CD14-positive monocyte (primary cell): ENCODE measurements around the gene METTL1. TPM values are rescaled to one million over a fixed set of nuclear protein-coding genes. Genes with fewer than 3 reads are reported as not detected.

Experiments used
- DNase-seq, 3 donors: peaks; one replicate each; pipeline ENCODE4 v3.0.0-alpha.2; 2011 to 2022
- H2AFZ ChIP-seq: 2 replicates; pipeline ENCODE4 v1.6.0; 2012; ENCODE audit warnings: mild to moderate bottlenecking, low read depth, low read length, inconsistent platforms; ENCODE audit not compliant: insufficient read depth, poor library complexity, severe bottlenecking
- H3K27ac ChIP-seq, 2 donors: 1 replicate in 1 of 2; 2 replicates in 1 of 2; pipeline ENCODE4 v1.5.1; 2012 to 2013; ENCODE audit warnings: low read length in 2 of 2, control low read depth in 1 of 2, inconsistent platforms in 1 of 2, low read depth in 1 of 2, mild to moderate bottlenecking in 1 of 2
- H3K27me3 ChIP-seq, 2 donors: one replicate each; pipeline versions ENCODE4 v1.6.0 to v1.6.1; 2011 to 2013; ENCODE audit warnings: low read length in 2 of 2; ENCODE audit not compliant: control insufficient read depth in 2 of 2, insufficient read depth in 2 of 2
- H3K36me3 ChIP-seq, 2 donors: replicated peaks in 1 of 2; 1 replicate in 1 of 2; 2 replicates in 1 of 2; pipeline versions ENCODE4 v1.5.1 to v1.6.1; 2012 to 2013; ENCODE audit warnings: low read length in 2 of 2, control low read depth in 1 of 2, inconsistent platforms in 1 of 2, mild to moderate bottlenecking in 1 of 2; ENCODE audit not compliant: insufficient read depth in 2 of 2, control insufficient read depth in 1 of 2
- H3K4me1 ChIP-seq, 2 donors: 1 replicate in 1 of 2; 2 replicates in 1 of 2; pipeline versions ENCODE4 v1.5.1 to v1.6.1; 2012 to 2013; ENCODE audit warnings: low read length in 2 of 2, control low read depth in 1 of 2, inconsistent platforms in 1 of 2, mild to moderate bottlenecking in 1 of 2, moderate library complexity in 1 of 2; ENCODE audit not compliant: insufficient read depth in 2 of 2, control insufficient read depth in 1 of 2
- H3K4me2 ChIP-seq: replicated peaks from 2 replicates; pipeline ENCODE3; 2012; ENCODE audit warnings: low read length, moderate library complexity, mild to moderate bottlenecking; ENCODE audit not compliant: poor library complexity, severe bottlenecking; ENCODE audit errors: extremely low read depth
- H3K4me3 ChIP-seq, 3 experiments: fragments of 200-600 bp in 1 of 3; sonication (generic) in 1 of 3; replicated peaks in 1 of 3; 1 replicate in 2 of 3; 2 replicates in 1 of 3; pipeline ENCODE4 v1.5.1; 2011 to 2013; ENCODE audit warnings: low read length in 3 of 3, mild to moderate bottlenecking in 3 of 3, control low read depth in 2 of 3, low read depth in 2 of 3, inconsistent platforms in 1 of 3, moderate library complexity in 1 of 3
- H3K79me2 ChIP-seq: 2 replicates; pipeline ENCODE4 v1.6.0; 2012; ENCODE audit warnings: mild to moderate bottlenecking, control low read depth, inconsistent platforms, low read length, moderate library complexity; ENCODE audit not compliant: insufficient read depth
- H3K9ac ChIP-seq: 2 replicates; pipeline ENCODE4 v1.6.0; 2017; ENCODE audit warnings: low read length, mild to moderate bottlenecking; ENCODE audit not compliant: insufficient read depth, poor library complexity, severe bottlenecking
- H3K9me3 ChIP-seq, 2 donors: replicated peaks in 1 of 2; 1 replicate in 1 of 2; 2 replicates in 1 of 2; pipeline versions ENCODE4 v1.5.1 to v1.6.1; 2012 to 2013; ENCODE audit warnings: low read length in 2 of 2, control low read depth in 1 of 2; ENCODE audit not compliant: control insufficient read depth in 1 of 2, insufficient read depth in 1 of 2
- H4K20me1 ChIP-seq: 2 replicates; pipeline ENCODE4 v1.6.0; 2012; ENCODE audit warnings: mild to moderate bottlenecking, low read length, control low read depth, moderate library complexity; ENCODE audit not compliant: insufficient read depth
- H3K27ac Mint-ChIP-seq, 7 donors: one replicate each; pipeline ENCODE4 v1.8.0; 2020; ENCODE audit warnings: mild to moderate bottlenecking in 7 of 7, mixed read lengths in 7 of 7, moderate library complexity in 6 of 7, inconsistent platforms in 2 of 7
- H3K27me3 Mint-ChIP-seq, 3 donors: one replicate each; pipeline ENCODE4 v1.8.0; 2021 to 2022; ENCODE audit warnings: low read depth in 3 of 3, mild to moderate bottlenecking in 3 of 3, mixed read lengths in 3 of 3, moderate library complexity in 3 of 3, inconsistent platforms in 1 of 3
- H3K36me3 Mint-ChIP-seq, 2 donors: one replicate each; pipeline ENCODE4 v1.8.0; 2020; ENCODE audit warnings: mixed read lengths in 2 of 2, inconsistent platforms in 1 of 2, mild to moderate bottlenecking in 1 of 2
- H3K4me1 Mint-ChIP-seq: one replicate; pipeline ENCODE4 v1.8.0; 2020; ENCODE audit warnings: mild to moderate bottlenecking, mixed read lengths
- H3K4me3 Mint-ChIP-seq, 2 donors: one replicate each; pipeline ENCODE4 v1.8.0; 2020; ENCODE audit warnings: mild to moderate bottlenecking in 2 of 2, mixed read lengths in 2 of 2, moderate library complexity in 1 of 2
- H3K9me3 Mint-ChIP-seq, 7 donors: one replicate each; pipeline ENCODE4 v1.8.0; 2020 to 2022; ENCODE audit warnings: mixed read lengths in 7 of 7, mild to moderate bottlenecking in 6 of 7, moderate library complexity in 6 of 7, inconsistent platforms in 2 of 7
- WGBS: methylation state at CpG from one replicate; pipeline ENCODE4 v1.1.5; 2013; ENCODE audit warnings: missing lambda C conversion rate; ENCODE audit not compliant: insufficient coverage; 5-methylcytosine and 5-hydroxymethylcytosine counted together
- intact Hi-C, 2 donors: fragments of 100-400 bp; cut with micrococcal nuclease; formaldehyde crosslinking; loops; one replicate each; pipeline versions ENCODE4 v1.15.0 to v1.15.1; 2023
- polyA plus RNA-seq, 3 donors: library from polyadenylated mRNA; depleted of rRNA in 1 of 3; unstranded in 2 of 3; stranded (reverse) in 1 of 3; fragments of 300-500 nt in 2 of 3; fragments of >200 nt in 1 of 3; fragmentation: Illumina TruSeq in 2 of 3; gene quantifications; 1 replicate in 2 of 3; 2 replicates in 1 of 3; pipeline ENCODE4 v1.2.3, GENCODE V29; 2012 to 2021
- TF ChIP-seq, protein P1 (sequence below): fragments of 200-600 bp; IDR thresholded peaks from one replicate; pipeline ENCODE4 v1.8.0; 2022; ENCODE audit warnings: antibody characterized with exemption, mild to moderate bottlenecking

The METTL1 gene
- polyA plus RNA-seq, 3 donors, result 3.4 to 5.0 (median 3.7) TPM

- Histone ChIP-seq H3K27me3 (peaks cover 37 to 56% of the 10 kb centered on the region in 2 donors), H3K36me3 (peaks cover 0 to 6% of the 10 kb centered on the region in 2 donors), H3K4me1 (peaks cover 36 to 40% of the 10 kb centered on the region in 2 donors), H3K4me3 (peak within 1 kb of the TSS in 1 of 3 experiments; percentile 73), H2AFZ (peak within 1 kb of the TSS; percentile 43), H3K9me3 (peaks cover 0 to 13% of the 10 kb centered on the region in 2 donors), H3K9ac (no peak within 1 kb of the TSS), H3K4me2 (peak within 1 kb of the TSS; percentile 81), H3K27ac (no peak within 1 kb of the TSS), H4K20me1 (no peaks in the 10 kb centered on the region), H3K79me2 (no peaks in the 10 kb centered on the region)
- H3K36me3 Mint-ChIP-seq, result peaks cover 23 to 27% of the 10 kb centered on the region in 2 donors
- 3% methylated on average over 32 of the region's 38 CpGs for WGBS
- peaks cover 51 to 55% (median 54%) of the 10 kb centered on the region in 3 donors for H3K27me3 Mint-ChIP-seq
- H3K4me3 Mint-ChIP-seq, result peak within 1 kb of the TSS; percentile 47 to 95
- TF ChIP-seq, protein P1, sequence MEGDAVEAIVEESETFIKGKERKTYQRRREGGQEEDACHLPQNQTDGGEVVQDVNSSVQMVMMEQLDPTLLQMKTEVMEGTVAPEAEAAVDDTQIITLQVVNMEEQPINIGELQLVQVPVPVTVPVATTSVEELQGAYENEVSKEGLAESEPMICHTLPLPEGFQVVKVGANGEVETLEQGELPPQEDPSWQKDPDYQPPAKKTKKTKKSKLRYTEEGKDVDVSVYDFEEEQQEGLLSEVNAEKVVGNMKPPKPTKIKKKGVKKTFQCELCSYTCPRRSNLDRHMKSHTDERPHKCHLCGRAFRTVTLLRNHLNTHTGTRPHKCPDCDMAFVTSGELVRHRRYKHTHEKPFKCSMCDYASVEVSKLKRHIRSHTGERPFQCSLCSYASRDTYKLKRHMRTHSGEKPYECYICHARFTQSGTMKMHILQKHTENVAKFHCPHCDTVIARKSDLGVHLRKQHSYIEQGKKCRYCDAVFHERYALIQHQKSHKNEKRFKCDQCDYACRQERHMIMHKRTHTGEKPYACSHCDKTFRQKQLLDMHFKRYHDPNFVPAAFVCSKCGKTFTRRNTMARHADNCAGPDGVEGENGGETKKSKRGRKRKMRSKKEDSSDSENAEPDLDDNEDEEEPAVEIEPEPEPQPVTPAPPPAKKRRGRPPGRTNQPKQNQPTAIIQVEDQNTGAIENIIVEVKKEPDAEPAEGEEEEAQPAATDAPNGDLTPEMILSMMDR, result no peak
- peak within 1 kb of the TSS in 1 of 7 donors; percentile 41 for H3K27ac Mint-ChIP-seq
- peaks cover 42% of the 10 kb centered on the region for H3K4me1 Mint-ChIP-seq
- no peak for DNase-seq
- intact Hi-C loops, result no loop called here
- H3K9me3 Mint-ChIP-seq, result peaks cover 0 to 18% (median 5%) of the 10 kb centered on the region in 7 donors
Measured at GRCh38 chr12:57766464-57767304, 5.2 kb downstream of the METTL1 start, which contains the start of gene CYP27B1. CYP27B1 (minus strand) TSS chr12:57767078; CDS start chr12:57767041, 37 bp downstream.

GRCh38 chr12:57765698-57766463, 6.0 kb downstream of the METTL1 start:
- TF ChIP-seq, protein P1, result no peak

More at GRCh38 chr12:57765698-57766463, 6.0 kb downstream of the METTL1 start:
- peak overlapping the region in 2 of 3 experiments; percentile 41 to 73 for H3K4me3 ChIP-seq
- no peaks in the 10 kb centered on the region for H4K20me1 ChIP-seq
- no peak overlapping the region for H3K9ac ChIP-seq
- peak overlapping the region; percentile 67 to 95 for H3K4me3 Mint-ChIP-seq
- no peak overlapping the region for H3K27ac Mint-ChIP-seq
- peaks cover 30 to 32% of the 10 kb centered on the region in 2 donors for H3K4me1 ChIP-seq
- H3K27ac ChIP-seq, result no peak overlapping the region
- DNase-seq, result no peak
- WGBS, result 3% methylated on average over 33 of the region's 40 CpGs
- peaks cover 23 to 27% of the 10 kb centered on the region in 2 donors for H3K36me3 Mint-ChIP-seq
- no peaks in the 10 kb centered on the region for H3K79me2 ChIP-seq
- peaks cover 0 to 13% of the 10 kb centered on the region in 2 donors for H3K9me3 ChIP-seq
- H3K9me3 Mint-ChIP-seq, result peaks cover 0 to 18% (median 5%) of the 10 kb centered on the region in 7 donors
- H2AFZ ChIP-seq, result peak overlapping the region; percentile 80
- H3K4me2 ChIP-seq, result peak overlapping the region; percentile 81
- peaks cover 35% of the 10 kb centered on the region for H3K4me1 Mint-ChIP-seq
- intact Hi-C loops, result no loop called here
- H3K36me3 ChIP-seq, result peaks cover 0 to 6% of the 10 kb centered on the region in 2 donors
- peaks cover 51 to 55% (median 54%) of the 10 kb centered on the region in 3 donors for H3K27me3 Mint-ChIP-seq
- peaks cover 37 to 56% of the 10 kb centered on the region in 2 donors for H3K27me3 ChIP-seq
